C1 segment of cervical spinal cord (tissue), 14 donors: Measurements from ENCODE around the gene ALOX15B.
A peak's percentile ranks its signal among the peaks of the same experiment; 100 is the strongest.
"Not testable (repeated sequence)": the region's sequence is repeated elsewhere in the genome, so short reads cannot be mapped to it uniquely, and the experiment has no call there.

Experiments used
- DNase-seq, 14 donors: peaks; one replicate each; lab custom pipeline; 2025; lab: John Stamatoyannopoulos, UW

The ALOX15B gene

GRCh38 chr17:8041249-8041928 is 2.5 kb downstream of the ALOX15B start:
- DNase-seq = peak in 2 of 14 donors; percentile 7 to 23

- no peak for DNase-seq
These were observed 3.1 kb downstream of the ALOX15B start for GRCh38 chr17:8041979-8042378.

- DNase-seq = no peak
These were observed 6.3 kb downstream of the ALOX15B start for GRCh38 chr17:8044819-8045810.

GRCh38 chr17:8046306-8046928 is 7.6 kb downstream of the ALOX15B start:
- no peak for DNase-seq

- no peak for DNase-seq
These were observed 8.3 kb downstream of the ALOX15B start for GRCh38 chr17:8046929-8047768.

- no peak for DNase-seq
These were observed 8.9 kb downstream of the ALOX15B start for GRCh38 chr17:8047769-8048110.

- DNase-seq = no peak
These were observed 9.4 kb downstream of the ALOX15B start for GRCh38 chr17:8048236-8048635.

GRCh38 chr17:8048736-8049135 is 9.9 kb downstream of the ALOX15B start:
- no peak for DNase-seq

- DNase-seq = no peak
These were observed 13.0 kb downstream of the ALOX15B start for GRCh38 chr17:8051831-8052230.

GRCh38 chr17:8052256-8053252 is 13.7 kb downstream of the ALOX15B start:
- DNase-seq = no peak

GRCh38 chr17:8053600-8053999 is 14.7 kb downstream of the ALOX15B start:
- no peak for DNase-seq

- no peak for DNase-seq
These were observed 17.0 kb downstream of the ALOX15B start for GRCh38 chr17:8055851-8056231.

GRCh38 chr17:8056232-8056975 is 17.5 kb downstream of the ALOX15B start:
- peak in 8 of 14 donors; percentile 24 to 64 (median 39) for DNase-seq

- DNase-seq = no peak
These were observed 18.2 kb downstream of the ALOX15B start for GRCh38 chr17:8056976-8057625.

- DNase-seq = peak in 7 of 14 donors; percentile 14 to 61 (median 16)
These were observed 18.8 kb downstream of the ALOX15B start for GRCh38 chr17:8057691-8058114.

GRCh38 chr17:8059131-8059530 is 20.3 kb downstream of the ALOX15B start:
- DNase-seq = no peak

- DNase-seq = peak in 8 of 14 donors; percentile 9 to 58 (median 24)
These were observed 21.4 kb downstream of the ALOX15B start for GRCh38 chr17:8060274-8060673.

GRCh38 chr17:8061851-8062250 is 23.0 kb downstream of the ALOX15B start:
- not testable (repeated sequence) for DNase-seq

GRCh38 chr17:8062435-8062806 is 23.6 kb downstream of the ALOX15B start:
- DNase-seq = no peak
